ENCODE results near the gene MAP2K5.

The MAP2K5 gene

DNA sequence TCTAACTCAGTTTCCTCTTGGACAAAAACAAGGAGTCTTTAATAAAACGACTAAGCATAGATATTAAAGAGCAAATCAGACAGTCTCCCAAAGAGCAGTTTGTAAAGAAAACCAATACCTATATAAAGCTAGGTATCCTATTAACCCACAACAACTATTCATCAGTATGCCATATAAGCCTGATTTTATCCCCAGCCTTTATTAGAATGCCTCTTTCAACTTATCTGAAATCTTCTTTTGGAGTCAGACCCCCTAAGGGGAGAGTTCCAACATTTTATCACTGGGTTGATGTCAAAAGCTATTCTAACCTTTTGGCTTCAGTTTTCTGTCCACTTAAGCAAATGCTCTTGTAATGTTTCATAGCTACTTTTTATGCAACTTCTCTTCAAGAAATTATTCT, 17.8 kb downstream of the MAP2K5 start:
- DNase-seq = no peak

DNA sequence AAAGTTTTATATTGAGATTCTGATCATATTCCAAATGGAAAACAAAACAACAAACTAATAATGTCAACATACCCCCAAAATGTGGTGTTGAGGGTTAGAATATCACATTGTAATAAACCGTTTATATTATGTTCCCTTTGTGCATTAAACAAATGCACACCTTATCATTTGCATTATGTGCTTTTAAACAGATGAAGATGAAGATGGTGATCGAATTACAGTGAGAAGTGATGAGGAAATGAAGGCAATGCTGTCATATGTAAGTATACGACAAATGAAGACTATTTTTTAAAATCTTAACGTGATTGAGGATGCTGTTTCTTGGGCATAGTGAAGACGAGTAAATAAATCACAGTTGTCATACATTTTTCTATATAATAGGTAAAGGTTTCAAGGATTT, 20.6 kb downstream of the MAP2K5 start:
- no peak for DNase-seq

- DNase-seq = no peak
Observed at GRCh38 chr15:67564021-67564967, 21.8 kb downstream of the MAP2K5 start.

- no peak for DNase-seq
Observed at GRCh38 chr15:67564968-67565345, 22.5 kb downstream of the MAP2K5 start.

DNA sequence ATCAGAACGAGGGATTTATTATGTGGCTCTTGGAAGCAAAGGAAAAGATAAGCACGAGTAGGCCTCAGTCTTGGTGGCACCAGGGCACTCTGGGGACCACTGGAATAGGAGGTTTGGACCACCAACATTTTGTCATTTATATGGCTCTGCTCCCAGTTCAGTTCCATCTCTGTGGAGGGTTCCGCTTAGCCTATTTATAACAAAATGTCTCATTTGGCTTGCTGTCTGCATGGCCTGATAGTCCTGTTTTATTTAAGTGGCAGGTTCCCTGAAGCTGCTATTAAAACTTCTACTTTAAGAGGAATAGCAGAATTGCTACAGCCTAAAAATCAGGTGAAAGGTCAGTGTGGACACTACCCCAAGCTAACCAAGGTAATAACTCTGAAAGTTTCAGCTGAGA, 27.2 kb downstream of the MAP2K5 start:
- DNase-seq = no peak

GRCh38 chr15:67570875-67571647, 28.6 kb downstream of the MAP2K5 start:
- no peak for DNase-seq

DNA sequence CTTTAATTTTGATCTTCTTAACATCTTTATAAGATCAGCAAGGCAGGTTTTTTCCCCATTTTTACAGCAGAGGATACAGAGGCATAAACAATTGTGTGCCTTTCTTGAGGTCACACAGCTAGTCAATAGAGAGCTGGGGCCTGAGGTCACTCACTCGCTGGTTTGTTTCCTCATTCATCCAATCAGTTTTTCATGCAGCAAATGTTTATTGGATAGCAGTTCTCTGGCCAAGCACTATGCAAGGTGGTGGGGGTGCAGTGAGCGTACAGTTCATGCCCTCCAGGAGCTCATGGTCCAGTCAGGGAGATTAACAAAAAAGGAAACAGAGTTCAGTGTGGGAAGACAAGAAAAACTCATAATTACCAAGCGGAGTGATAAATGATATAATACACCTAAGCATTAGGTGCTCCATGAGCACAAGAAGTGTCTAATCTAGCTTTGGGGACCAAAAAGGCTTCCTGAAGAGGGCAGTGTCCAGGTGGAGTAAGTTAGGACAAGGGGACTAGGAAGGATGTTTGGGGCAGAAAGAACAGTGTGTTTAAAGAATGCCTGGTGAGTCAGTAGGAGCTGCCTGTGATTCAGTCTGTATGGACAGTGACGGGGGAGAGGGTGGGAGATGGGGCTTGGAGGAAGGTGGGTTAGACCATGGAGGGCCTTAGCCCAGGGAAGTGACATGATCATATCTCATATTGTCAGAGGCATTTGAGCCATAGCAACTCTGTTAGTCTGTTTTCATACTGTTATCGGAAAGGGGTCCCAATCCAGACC, 29.3 kb downstream of the MAP2K5 start:
- DNase-seq = no peak

- no peak for DNase-seq
Observed at GRCh38 chr15:67573194-67573593, 30.7 kb downstream of the MAP2K5 start.

GRCh38 chr15:67575039-67575502, 32.6 kb downstream of the MAP2K5 start:
- no peak for DNase-seq

GRCh38 chr15:67578020-67578600, 35.6 kb downstream of the MAP2K5 start:
- DNase-seq = no peak

GRCh38 chr15:67579164-67579563, 36.7 kb downstream of the MAP2K5 start:
- DNase-seq = no peak

DNA sequence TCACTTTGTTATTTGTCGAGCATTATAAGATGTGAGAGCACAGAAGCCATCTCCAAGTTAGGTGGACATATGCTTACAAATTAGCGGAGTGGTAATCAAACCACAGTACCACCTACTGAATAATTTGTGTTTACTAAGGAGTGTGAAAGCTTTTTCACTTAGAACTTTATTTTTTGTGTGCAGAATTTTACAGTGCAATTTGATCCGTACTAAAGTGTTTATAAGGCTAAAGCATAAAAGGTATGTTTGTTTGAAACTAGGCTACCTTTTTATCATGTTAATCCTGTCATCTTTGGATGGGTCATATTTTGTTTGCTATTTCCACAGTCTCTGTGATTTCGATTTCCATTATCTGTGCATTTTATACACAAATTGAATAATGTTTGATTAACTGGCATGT, 37.5 kb downstream of the MAP2K5 start:
- DNase-seq = no peak

DNA sequence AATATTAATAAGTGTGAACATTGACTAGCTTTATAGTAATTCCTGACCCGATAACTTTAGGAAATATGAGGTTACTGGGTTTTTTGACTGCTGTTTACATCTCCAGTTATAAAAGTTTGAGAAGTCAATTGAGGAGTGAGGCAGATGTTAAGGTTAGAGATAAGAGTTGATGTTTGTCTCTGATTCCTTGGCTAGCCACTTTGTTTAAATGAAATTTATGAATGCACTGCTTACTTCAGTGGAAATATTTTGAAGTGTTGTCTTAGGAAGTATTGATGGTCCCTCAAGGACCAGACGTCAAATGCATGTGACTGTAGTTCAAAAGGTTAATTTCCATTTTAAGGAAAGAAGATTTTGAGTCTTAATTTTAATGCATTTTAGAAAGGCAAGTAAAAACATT, 41.7 kb downstream of the MAP2K5 start:
- no peak for DNase-seq

DNA sequence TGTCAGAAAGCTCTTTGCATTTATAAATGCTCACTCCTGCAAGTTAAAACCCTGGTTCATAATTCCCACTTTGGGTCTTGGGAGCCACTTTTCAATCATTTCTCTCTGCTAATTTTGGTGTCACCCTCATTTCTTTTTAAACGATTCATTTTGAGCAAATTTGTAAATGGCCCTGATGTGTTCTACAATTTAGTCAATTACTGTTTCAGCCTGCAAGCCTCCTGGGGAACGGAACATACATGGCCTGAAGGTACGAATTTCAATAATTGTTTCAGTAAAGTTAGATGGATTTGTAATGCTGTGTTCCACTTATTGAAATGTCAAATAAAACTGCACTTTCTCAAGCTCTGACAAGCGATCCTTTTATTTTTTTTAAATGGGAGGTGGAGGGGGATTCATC, 43.2 kb downstream of the MAP2K5 start:
- DNase-seq = no peak

GRCh38 chr15:67587331-67587730, 44.8 kb downstream of the MAP2K5 start:
- no peak for DNase-seq

- DNase-seq = no peak
Observed at GRCh38 chr15:67587754-67588153, 45.3 kb downstream of the MAP2K5 start.

GRCh38 chr15:67590191-67590590, 47.7 kb downstream of the MAP2K5 start:
- DNase-seq = no peak

DNA sequence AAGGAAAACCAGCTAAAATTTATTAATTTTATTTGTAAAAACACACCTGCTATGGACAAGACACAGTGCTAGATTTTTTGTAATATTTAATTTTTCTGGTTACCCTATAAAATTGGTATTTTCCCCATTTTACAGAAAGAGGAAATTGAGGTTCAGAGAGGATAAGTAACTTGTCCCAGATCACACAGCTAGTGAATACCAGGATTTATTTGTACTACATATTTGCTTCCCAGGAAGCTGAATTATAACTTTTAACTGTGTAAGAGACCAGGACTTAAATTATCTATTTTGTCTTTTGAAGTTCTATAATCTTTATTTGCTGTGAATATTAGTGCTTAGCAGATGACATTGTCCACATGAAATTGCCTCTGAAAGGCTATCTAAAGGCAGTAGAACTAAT, 49.7 kb downstream of the MAP2K5 start:
- no peak for DNase-seq

DNA sequence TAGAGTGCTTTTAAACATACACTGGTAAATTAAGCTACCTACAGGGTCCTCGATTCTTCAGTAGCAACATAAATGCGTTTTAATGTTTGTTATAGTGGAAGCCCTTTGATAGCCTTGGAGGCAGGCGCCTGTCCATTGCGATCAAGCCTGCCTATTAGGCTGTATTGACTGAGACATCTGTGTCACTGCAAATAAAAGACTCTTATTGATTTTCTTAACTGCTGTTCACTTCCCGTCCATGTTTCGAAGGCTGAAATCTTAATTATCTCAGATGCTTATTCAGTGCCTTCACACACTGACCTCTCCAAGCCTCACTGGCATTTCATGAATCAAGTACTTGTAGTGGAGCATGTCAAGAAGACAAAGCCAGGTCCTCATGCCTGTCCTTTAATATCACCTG, 51.1 kb downstream of the MAP2K5 start:
- no peak for DNase-seq

GRCh38 chr15:67594770-67595169, 52.3 kb downstream of the MAP2K5 start:
- no peak for DNase-seq

DNA sequence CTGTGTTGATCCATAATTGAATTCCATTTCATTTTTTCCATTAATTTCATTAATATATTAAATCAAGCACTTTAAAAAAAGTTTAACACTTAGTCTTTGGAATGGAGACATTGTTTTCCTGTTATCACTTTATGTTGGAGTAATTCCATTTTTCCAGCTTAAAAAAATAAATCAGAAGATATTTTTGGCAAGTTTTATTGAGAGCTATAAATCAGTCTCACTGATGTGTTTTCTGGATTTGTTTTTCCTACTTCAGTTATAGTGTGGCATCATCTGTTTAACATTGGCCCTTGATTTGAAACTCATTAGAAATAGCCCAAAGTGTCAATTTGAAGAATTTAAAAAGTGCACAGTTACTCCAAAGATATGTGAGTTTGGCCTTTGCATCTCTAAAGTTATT, 53.1 kb downstream of the MAP2K5 start:
- DNase-seq = no peak

DNA sequence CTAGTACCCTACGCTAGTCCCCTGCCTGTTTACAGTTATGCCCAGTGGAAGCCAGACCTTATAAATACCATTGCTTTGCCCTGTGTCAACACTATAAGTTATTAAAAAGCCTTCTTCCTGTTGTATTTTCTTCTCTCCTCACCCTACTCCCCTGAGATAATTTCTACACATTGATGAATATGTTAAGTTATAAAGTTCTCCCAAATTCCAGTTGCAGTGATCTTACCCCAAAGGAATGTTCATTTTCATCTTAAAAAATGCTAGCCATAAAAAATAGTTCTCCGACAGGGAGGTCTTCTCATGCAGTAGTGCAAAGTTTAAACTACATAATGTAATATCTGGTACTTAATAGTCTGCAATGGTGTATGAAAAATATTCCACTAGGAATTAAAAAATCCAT, 58.6 kb downstream of the MAP2K5 start:
- DNase-seq = no peak

- DNase-seq = no peak
Observed at GRCh38 chr15:67603063-67603462, 60.6 kb downstream of the MAP2K5 start.

Data from activated CD8-positive, alpha-beta memory T cell treated with anti-CD3 and anti-CD28 coated beads, Interleukin-2, amount 50 U/mL, for 4 hours (primary cell).